ENCODE data around the gene CD96. TPM values are rescaled to one million over a fixed set of nuclear protein-coding genes. Genes with fewer than 3 reads are reported as not detected.

CD96 gene
- total and polyA plus RNA-seq, 2 experiments from 2014 or later = 0.60 to 2.0 TPM

- H2AFZ ChIP-seq = no peak overlapping the region
- no peak overlapping the region for H3K4me2 ChIP-seq
- no peaks in the 10 kb centered on the region for H4K20me1 ChIP-seq (ENCODE audit: insufficient read depth, poor library complexity, severe bottlenecking)
- H3K9me3 ChIP-seq (ENCODE audit: low read depth) = no peaks in the 10 kb centered on the region
- no peaks in the 10 kb centered on the region for H3K36me3 ChIP-seq (replicated peaks; ENCODE audit: insufficient read depth, low read depth)
- TF ChIP-seq CTCF (IDR thresholded peaks at IDR 0.05; ENCODE audit: poor library complexity) = no peak
- TF ChIP-seq EZH2 (IDR thresholded peaks at IDR 0.05; ENCODE audit: borderline replicate concordance) = no peak
- no peak for TF ChIP-seq EZH2phosphoT487 (IDR thresholded peaks at IDR 0.05; ENCODE audit: low read depth, severe bottlenecking, unreplicated experiment)
- no peaks in the 10 kb centered on the region for H3K4me1 ChIP-seq (ENCODE audit: insufficient read depth)
- no peaks in the 10 kb centered on the region for H3K27me3 ChIP-seq
- 100% methylated on average over 1 of the region's 1 CpG for WGBS (ENCODE audit: low lambda C conversion rate, missing lambda C conversion rate)
- H3K4me3 ChIP-seq = no peak overlapping the region
- no peaks in the 10 kb centered on the region for H3K79me2 ChIP-seq
- H3K9me2 ChIP-seq (replicated peaks; ENCODE audit: insufficient read depth) = no peaks in the 10 kb centered on the region
- no peak overlapping the region for H3K27ac ChIP-seq
- no peak for DNase-seq (ENCODE audit: low spot score)
Measured at GRCh38 chr3:111603679-111604078, 61.7 kb downstream of the CD96 start.

- Histone ChIP-seq H4K20me1 (ENCODE audit: insufficient read depth, poor library complexity, severe bottlenecking) (no peaks in the 10 kb centered on the region), H3K4me3 (no peak overlapping the region), H3K4me1 (ENCODE audit: insufficient read depth) (no peaks in the 10 kb centered on the region), H3K9me3 (ENCODE audit: low read depth) (no peaks in the 10 kb centered on the region), H3K4me2 (no peak overlapping the region), H2AFZ (no peak overlapping the region), H3K27me3 (no peaks in the 10 kb centered on the region), H3K79me2 (no peaks in the 10 kb centered on the region), H3K9me2 (replicated peaks; ENCODE audit: insufficient read depth) (no peaks in the 10 kb centered on the region), H3K36me3 (replicated peaks; ENCODE audit: insufficient read depth, low read depth) (no peaks in the 10 kb centered on the region), H3K27ac (no peak overlapping the region)
- WGBS (ENCODE audit: low lambda C conversion rate, missing lambda C conversion rate) = 91% methylated on average over 2 of the region's 2 CpGs
- TF ChIP-seq CTCF (IDR thresholded peaks at IDR 0.05; ENCODE audit: poor library complexity) (no peak), EZH2phosphoT487 (IDR thresholded peaks at IDR 0.05; ENCODE audit: low read depth, severe bottlenecking, unreplicated experiment) (no peak), EZH2 (IDR thresholded peaks at IDR 0.05; ENCODE audit: borderline replicate concordance) (no peak)
- DNase-seq (ENCODE audit: low spot score) = no peak
Measured at GRCh38 chr3:111604119-111604518, 62.1 kb downstream of the CD96 start.

GRCh38 chr3:111605018-111605417 lies 63.0 kb downstream of the CD96 start:
- no peak overlapping the region for H2AFZ ChIP-seq
- H3K36me3 ChIP-seq (replicated peaks; ENCODE audit: insufficient read depth, low read depth) = no peaks in the 10 kb centered on the region
- H3K4me1 ChIP-seq (ENCODE audit: insufficient read depth) = no peaks in the 10 kb centered on the region
- no peak overlapping the region for H3K4me3 ChIP-seq
- no peaks in the 10 kb centered on the region for H3K9me2 ChIP-seq (replicated peaks; ENCODE audit: insufficient read depth)
- H3K79me2 ChIP-seq = no peaks in the 10 kb centered on the region
- H3K4me2 ChIP-seq = no peak overlapping the region
- H4K20me1 ChIP-seq (ENCODE audit: insufficient read depth, poor library complexity, severe bottlenecking) = no peaks in the 10 kb centered on the region
- no peaks in the 10 kb centered on the region for H3K27me3 ChIP-seq
- no peak for DNase-seq (ENCODE audit: low spot score)
- TF ChIP-seq CTCF (IDR thresholded peaks at IDR 0.05; ENCODE audit: poor library complexity) = no peak
- no peak for TF ChIP-seq EZH2 (IDR thresholded peaks at IDR 0.05; ENCODE audit: borderline replicate concordance)
- no peak for TF ChIP-seq EZH2phosphoT487 (IDR thresholded peaks at IDR 0.05; ENCODE audit: low read depth, severe bottlenecking, unreplicated experiment)
- no peaks in the 10 kb centered on the region for H3K9me3 ChIP-seq (ENCODE audit: low read depth)
- H3K27ac ChIP-seq = no peak overlapping the region

- no peak for DNase-seq (ENCODE audit: low spot score)
- Histone ChIP-seq H3K79me2 (no peaks in the 10 kb centered on the region), H3K9me3 (ENCODE audit: low read depth) (no peaks in the 10 kb centered on the region), H3K36me3 (replicated peaks; ENCODE audit: insufficient read depth, low read depth) (no peaks in the 10 kb centered on the region), H3K4me1 (ENCODE audit: insufficient read depth) (no peaks in the 10 kb centered on the region), H3K27me3 (no peaks in the 10 kb centered on the region), H3K9me2 (replicated peaks; ENCODE audit: insufficient read depth) (no peaks in the 10 kb centered on the region), H4K20me1 (ENCODE audit: insufficient read depth, poor library complexity, severe bottlenecking) (no peaks in the 10 kb centered on the region), H3K4me2 (no peak overlapping the region), H3K27ac (no peak overlapping the region), H3K4me3 (no peak overlapping the region), H2AFZ (no peak overlapping the region)
- 87% methylated on average over 2 of the region's 2 CpGs for WGBS (ENCODE audit: low lambda C conversion rate, missing lambda C conversion rate)
- TF ChIP-seq EZH2 (IDR thresholded peaks at IDR 0.05; ENCODE audit: borderline replicate concordance) (no peak), EZH2phosphoT487 (IDR thresholded peaks at IDR 0.05; ENCODE audit: low read depth, severe bottlenecking, unreplicated experiment) (no peak), CTCF (IDR thresholded peaks at IDR 0.05; ENCODE audit: poor library complexity) (no peak)
Measured at GRCh38 chr3:111605493-111605892, 63.5 kb downstream of the CD96 start.

All from hepatocyte (in vitro differentiated cells).